Activated T-cell treated with anti-CD3 and anti-CD28 coated beads, Interleukin-2, amount 50 U/mL, for 4 hours (primary cell): Measurements from ENCODE around the gene HNRNPUL1. TPM values are rescaled to one million over a fixed set of nuclear protein-coding genes. Genes with fewer than 3 reads are reported as not detected.
"Not testable (repeated sequence)": the region's sequence is repeated elsewhere in the genome, so short reads cannot be mapped to it uniquely, and the experiment has no call there.

ENCODE experiments used
- ATAC-seq, 2 donors: fragments of 200-7000 bp; cut with Tn5 transposase; one replicate each; pipeline ENCODE4 v1.10.0; 2021
- DNase-seq: peaks from one replicate; pipeline ENCODE4 v3.0.0-alpha.2; 2020
- H3K27me3 Mint-ChIP-seq: one replicate; pipeline ENCODE4 v1.8.0; 2021; ENCODE audit warnings: low read depth, mixed read lengths
- H3K36me3 Mint-ChIP-seq: one replicate; pipeline ENCODE4 v1.8.0; 2022; ENCODE audit warnings: mixed read lengths; ENCODE audit not compliant: insufficient read depth
- H3K4me1 Mint-ChIP-seq: one replicate; pipeline ENCODE4 v1.8.0; 2021; ENCODE audit warnings: low read depth, mixed read lengths
- H3K4me3 Mint-ChIP-seq: one replicate; pipeline ENCODE4 v1.8.0; 2021; ENCODE audit warnings: mild to moderate bottlenecking, moderate library complexity, mixed read lengths
- H3K9me3 Mint-ChIP-seq: one replicate; pipeline ENCODE4 v1.8.0; 2021; ENCODE audit warnings: mixed read lengths
- total RNA-seq, 3 donors: library from RNA; stranded (reverse); gene quantifications; one replicate each; pipeline ENCODE4 v1.2.1, GENCODE V29; 2021

The HNRNPUL1 gene
- total RNA-seq, 3 donors from 2014 or later: 224 to 248 (median 238) TPM

DNA sequence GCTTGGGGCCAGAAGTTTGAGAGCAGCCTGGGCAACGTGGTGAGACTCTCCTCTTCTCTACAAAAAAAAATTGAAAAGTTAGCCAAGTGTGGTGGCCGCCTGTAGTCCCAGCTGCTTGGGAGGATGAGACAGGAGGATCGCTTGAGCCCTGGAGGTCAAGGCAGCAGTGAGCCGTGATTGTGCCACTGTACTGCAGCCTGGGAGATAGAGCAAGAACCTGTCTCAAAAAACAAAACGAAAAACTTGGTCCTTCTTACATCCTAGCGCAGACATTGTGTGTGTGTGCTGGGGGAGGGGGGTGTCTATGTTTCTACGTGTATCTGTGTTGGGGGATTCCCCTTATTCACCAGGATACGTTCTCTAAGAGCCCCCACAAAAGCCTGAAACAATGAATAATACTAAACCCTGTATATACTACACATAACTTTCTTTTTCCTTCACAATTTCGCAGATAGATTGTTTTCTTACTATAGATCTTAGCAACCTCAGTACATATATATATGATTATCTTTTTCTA is 37.2 kb upstream of the HNRNPUL1 start:
- no peaks in the 10 kb centered on the region for H3K9me3 Mint-ChIP-seq
- DNase-seq (no peak), ATAC-seq (peak; percentile 18 to 20)
- peak overlapping the region; percentile 75 for H3K4me3 Mint-ChIP-seq
- H3K27me3 Mint-ChIP-seq: peaks cover 8% of the 10 kb centered on the region
- H3K4me1 Mint-ChIP-seq: peaks cover 27% of the 10 kb centered on the region
- H3K36me3 Mint-ChIP-seq: no peaks in the 10 kb centered on the region

DNA sequence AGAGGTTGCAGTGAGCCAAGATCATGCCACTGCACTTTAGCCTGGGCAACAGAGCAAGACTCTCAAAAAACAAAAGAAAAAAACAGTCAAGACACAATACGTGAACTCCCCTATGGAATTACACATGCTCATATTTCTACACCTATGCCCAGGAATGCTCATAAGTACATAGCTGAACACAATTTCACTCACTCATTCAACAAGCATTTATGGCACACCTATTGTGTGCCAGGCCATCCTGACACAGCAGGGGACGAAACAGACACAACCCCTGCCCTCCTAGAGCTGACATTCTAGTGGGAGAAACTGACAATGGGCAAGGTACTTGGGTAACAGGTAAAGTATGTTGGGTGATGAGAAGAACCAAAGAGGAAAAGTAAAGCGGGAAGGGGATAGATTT is 35.7 kb upstream of the HNRNPUL1 start:
- Mint-ChIP-seq H3K36me3 (no peaks in the 10 kb centered on the region), H3K27me3 (peaks cover 5% of the 10 kb centered on the region)

DNA sequence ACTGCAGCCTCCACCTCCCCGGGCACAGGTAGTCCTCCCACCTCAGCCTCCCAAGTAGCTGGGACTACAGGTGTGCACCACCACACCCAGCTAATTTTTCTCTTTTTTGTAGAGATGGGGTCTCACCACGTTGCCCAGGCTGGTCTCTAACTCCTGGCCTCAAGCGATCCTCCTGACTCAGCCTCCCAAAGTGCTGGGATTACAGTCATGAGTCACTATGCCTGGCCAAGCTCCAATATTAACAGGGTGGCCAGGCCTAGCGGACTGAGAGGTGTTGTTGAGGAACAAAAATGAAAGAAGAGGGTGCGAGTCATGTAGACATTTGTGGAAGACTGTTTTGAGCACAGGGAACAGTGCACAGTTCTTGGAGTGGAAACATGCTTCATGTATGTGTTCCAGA is 34.8 kb upstream of the HNRNPUL1 start:
- H3K36me3 Mint-ChIP-seq, H3K4me3 Mint-ChIP-seq, H3K27me3 Mint-ChIP-seq, ATAC-seq, H3K9me3 Mint-ChIP-seq, DNase-seq: not testable (repeated sequence)
- peaks cover 20% of the 10 kb centered on the region for H3K4me1 Mint-ChIP-seq

More for the DNA sequence above, 35.7 kb upstream of the HNRNPUL1 start:
- no peak overlapping the region for H3K4me3 Mint-ChIP-seq
- DNase-seq (no peak), ATAC-seq (no peak)
- no peaks in the 10 kb centered on the region for H3K9me3 Mint-ChIP-seq
- H3K4me1 Mint-ChIP-seq: peaks cover 24% of the 10 kb centered on the region

DNA sequence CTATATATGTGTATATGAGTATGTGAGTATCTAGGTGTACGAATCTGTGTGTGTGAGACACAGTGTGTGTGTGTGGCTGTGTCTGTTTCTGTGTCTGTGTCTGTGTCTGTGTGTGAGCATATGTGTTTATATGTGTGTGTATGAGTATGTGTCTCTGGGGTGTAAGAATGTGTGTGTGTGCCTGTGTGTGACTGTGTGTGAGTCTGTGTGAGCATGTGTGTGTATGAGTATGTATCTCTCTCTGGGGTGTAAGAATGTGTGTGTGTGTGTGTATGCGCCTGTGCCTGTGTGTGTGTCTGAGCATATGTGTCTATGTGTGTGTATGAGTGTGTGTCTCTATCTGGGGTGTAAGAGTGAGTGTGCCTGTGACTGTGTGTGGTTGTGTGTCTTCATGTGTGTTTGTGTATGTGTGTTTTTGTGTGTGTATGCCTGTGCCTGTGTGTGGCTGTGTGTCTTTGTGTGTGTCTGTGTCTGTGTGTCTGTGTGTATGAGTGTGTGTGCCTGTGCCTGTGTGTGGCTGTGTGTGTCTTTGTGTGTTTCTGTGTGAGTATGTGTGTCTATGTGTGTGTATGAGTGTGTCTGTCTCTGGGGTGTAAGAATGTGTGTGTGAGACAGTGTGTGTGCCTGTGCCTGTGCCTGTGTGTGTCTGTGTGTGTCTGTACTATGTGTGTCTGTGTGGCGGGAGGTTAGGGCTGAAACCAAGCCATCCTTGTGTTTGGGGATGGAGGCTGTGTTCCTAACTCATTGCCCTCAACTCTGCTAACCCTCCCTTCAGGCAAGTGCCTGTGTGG is 33.9 kb upstream of the HNRNPUL1 start:
- Mint-ChIP-seq H3K27me3 (peaks cover 3% of the 10 kb centered on the region), H3K36me3 (no peaks in the 10 kb centered on the region), H3K9me3 (no peaks in the 10 kb centered on the region), H3K4me1 (peaks cover 16% of the 10 kb centered on the region), H3K4me3 (no peak overlapping the region)
- ATAC-seq: no peak
- DNase-seq: no peak

DNA sequence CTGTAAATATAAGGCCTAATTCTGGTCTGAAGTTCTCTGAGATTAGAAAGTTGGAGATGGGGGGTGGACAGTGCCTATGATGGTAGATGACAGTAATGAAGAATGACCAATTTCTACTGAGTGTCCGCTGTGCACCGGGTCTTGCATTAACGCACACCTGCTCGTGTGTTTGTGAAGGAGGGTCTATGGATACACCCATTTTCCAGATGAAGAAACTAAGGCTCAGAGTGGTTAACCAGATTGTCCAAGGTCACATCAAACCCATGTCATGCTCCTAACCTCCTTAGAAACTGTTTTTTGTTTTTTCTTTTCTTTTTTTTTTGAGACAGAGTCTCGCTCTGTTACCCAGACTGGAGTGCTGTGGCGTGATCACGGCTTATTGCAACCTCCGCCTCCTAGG is 31.5 kb upstream of the HNRNPUL1 start:
- Mint-ChIP-seq H3K4me3 (no peak overlapping the region), H3K27me3 (no peaks in the 10 kb centered on the region), H3K4me1 (no peaks in the 10 kb centered on the region), H3K36me3 (no peaks in the 10 kb centered on the region), H3K9me3 (no peaks in the 10 kb centered on the region)
- no peak for DNase-seq
- ATAC-seq: no peak

DNA sequence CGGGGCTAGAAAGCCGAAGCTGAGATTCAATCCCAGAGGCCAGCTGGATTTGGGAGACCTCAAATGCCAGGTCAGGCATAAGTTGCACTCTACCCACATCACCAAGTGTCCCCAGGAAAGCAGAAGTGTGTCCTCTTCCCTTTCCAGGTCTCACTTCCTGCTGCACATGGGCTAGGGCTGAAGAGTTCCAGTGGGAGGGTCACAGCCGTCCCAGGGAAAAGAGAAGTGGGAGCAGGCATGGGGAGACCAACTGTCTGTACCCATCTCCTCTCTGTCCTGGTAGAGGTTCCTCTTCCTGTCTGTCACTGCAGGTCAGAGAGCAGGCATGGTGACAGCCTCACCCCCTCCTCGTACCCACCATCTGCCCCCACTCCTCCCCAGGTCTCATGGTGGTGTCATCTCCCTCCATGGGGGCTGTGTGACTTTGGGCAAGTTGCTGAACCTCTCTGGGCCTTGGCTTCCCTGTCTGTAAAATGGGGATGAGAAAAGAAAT is 30.4 kb upstream of the HNRNPUL1 start:
- peaks cover 2% of the 10 kb centered on the region for H3K27me3 Mint-ChIP-seq
- DNase-seq: no peak
- H3K4me3 Mint-ChIP-seq: no peak overlapping the region

DNA sequence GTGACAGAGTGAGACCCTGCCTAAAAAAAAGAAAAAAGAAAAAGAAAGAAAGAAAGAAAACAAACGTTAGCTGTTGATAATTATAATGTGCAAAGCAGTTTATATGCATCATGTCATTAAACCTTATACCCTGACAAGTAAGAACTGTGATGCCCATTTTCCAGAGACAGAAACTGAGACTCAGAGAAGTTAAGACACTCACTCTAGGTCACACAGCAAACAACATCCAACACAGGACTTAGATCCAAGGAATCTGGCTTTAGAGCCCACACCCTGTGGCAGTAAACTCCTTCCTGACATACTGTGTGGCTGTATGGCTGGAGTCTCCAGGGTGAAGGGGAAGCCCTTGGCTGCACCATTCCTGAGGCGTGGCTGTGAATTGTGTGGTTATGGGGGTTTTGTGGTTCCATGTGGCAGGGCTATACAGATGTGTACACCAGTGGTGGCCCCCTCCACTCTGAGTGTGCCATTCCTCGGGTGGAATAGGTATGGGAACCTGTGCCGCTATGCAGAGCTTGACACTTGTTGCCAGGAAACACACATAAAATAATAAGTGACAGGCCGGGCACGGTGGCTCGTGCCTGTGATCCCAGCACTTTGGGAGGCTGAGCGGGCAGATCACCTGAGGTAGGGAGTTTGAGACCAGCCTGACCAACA is 29.5 kb upstream of the HNRNPUL1 start:
- peaks cover 2% of the 10 kb centered on the region for H3K27me3 Mint-ChIP-seq
- no peak overlapping the region for H3K4me3 Mint-ChIP-seq
- no peaks in the 10 kb centered on the region for H3K4me1 Mint-ChIP-seq
- H3K36me3 Mint-ChIP-seq: no peaks in the 10 kb centered on the region
- DNase-seq (no peak), ATAC-seq (no peak)
- no peaks in the 10 kb centered on the region for H3K9me3 Mint-ChIP-seq

More for the DNA sequence above, 30.4 kb upstream of the HNRNPUL1 start:
- no peaks in the 10 kb centered on the region for H3K36me3 Mint-ChIP-seq
- no peak for ATAC-seq
- H3K9me3 Mint-ChIP-seq: no peaks in the 10 kb centered on the region
- H3K4me1 Mint-ChIP-seq: no peaks in the 10 kb centered on the region

DNA sequence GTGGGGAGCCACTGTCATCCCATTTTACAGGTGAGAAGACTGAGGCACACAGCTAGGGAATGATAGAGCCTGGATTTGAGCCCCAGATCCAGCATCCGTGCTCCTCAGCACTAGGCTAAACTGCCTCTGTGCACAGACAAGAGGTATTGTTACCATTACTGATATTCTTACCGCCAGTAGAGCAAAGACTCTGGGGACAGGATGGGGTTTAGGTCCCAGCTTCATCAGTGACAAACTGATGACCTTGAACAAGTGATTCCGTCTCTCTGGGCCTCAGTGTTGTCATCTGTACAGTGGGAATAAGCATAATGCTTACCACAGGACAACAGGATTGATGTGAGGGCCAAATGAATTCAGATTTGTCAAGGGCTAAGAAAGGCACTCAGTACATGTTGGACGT is 28.7 kb upstream of the HNRNPUL1 start:
- Mint-ChIP-seq H3K4me1 (no peaks in the 10 kb centered on the region), H3K36me3 (no peaks in the 10 kb centered on the region), H3K4me3 (no peak overlapping the region), H3K9me3 (no peaks in the 10 kb centered on the region), H3K27me3 (peaks cover 2% of the 10 kb centered on the region)
- ATAC-seq (no peak), DNase-seq (no peak)

DNA sequence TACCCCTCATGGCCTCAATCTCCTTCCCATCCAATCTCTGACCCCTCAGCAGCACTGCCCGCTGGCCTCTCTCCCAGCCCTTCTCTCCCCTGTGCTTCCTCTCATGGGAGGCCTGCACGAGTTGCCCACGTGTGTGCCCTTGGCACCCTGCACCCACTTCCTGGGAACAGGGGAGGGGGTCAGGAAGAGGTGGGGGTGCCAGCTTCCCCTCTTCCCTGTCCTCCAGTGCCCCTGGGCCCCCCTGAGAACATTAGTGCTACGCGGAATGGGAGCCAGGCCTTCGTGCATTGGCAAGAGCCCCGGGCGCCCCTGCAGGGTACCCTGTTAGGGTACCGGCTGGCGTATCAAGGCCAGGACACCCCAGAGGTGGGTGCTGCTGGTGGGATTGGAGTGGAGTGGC is 25.9 kb upstream of the HNRNPUL1 start:
- Mint-ChIP-seq H3K4me1 (no peaks in the 10 kb centered on the region), H3K9me3 (no peaks in the 10 kb centered on the region), H3K4me3 (no peak overlapping the region), H3K27me3 (peaks cover 2% of the 10 kb centered on the region), H3K36me3 (no peaks in the 10 kb centered on the region)
- no peak for DNase-seq
- ATAC-seq: no peak

DNA sequence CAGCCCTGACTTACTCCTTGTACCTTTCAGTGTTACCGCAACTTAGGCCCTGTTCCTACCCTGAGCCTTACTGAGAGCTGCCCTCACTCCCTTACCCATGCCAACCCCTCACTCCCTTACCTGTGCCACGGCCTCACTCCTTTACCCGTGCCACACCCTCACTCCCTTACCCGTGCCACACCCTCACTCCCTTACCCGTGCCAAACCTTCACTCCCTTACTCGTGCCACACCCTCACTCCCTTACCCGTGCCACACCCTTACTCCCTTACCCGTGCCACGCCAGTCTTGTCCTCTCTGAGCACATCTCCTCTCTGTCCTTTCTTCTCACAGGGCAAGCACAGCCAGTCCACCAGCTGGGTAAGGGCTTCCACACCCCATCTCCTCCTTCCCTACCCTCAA is 24.8 kb upstream of the HNRNPUL1 start:
- Mint-ChIP-seq H3K36me3 (no peaks in the 10 kb centered on the region), H3K9me3 (no peaks in the 10 kb centered on the region), H3K27me3 (peaks cover 2% of the 10 kb centered on the region), H3K4me3 (no peak overlapping the region), H3K4me1 (no peaks in the 10 kb centered on the region)
- ATAC-seq (no peak), DNase-seq (no peak)

DNA sequence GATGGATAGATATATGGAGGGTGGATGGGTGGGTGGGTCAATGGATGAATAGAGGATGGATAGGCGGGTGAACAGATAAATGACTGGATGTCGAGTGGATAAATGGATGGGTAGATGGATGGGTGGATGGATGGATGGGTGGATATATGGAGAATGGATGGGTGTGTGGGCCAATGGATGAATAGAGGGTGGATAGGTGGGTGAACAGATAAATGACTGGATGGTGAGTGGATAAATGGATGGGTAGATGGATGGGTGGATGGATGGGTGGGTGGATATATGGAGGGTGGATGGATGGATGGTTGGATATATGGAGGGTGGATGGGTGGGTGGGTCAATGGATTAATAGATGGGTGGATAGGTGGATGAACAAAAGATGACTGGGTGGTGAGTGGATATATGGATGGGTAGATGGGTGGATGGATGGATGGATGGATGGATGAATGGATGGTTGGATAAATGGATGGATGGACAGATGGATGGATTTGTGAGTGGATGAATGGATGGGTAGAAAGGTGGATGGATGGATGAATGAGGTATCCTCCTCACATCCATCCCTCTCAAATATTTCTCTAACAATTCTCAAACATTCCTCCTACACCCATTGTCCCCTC is 24.1 kb upstream of the HNRNPUL1 start:
- Mint-ChIP-seq H3K4me1 (no peaks in the 10 kb centered on the region), H3K4me3 (no peak overlapping the region), H3K36me3 (no peaks in the 10 kb centered on the region), H3K9me3 (no peaks in the 10 kb centered on the region), H3K27me3 (peaks cover 2% of the 10 kb centered on the region)
- no peak for DNase-seq
- no peak for ATAC-seq

DNA sequence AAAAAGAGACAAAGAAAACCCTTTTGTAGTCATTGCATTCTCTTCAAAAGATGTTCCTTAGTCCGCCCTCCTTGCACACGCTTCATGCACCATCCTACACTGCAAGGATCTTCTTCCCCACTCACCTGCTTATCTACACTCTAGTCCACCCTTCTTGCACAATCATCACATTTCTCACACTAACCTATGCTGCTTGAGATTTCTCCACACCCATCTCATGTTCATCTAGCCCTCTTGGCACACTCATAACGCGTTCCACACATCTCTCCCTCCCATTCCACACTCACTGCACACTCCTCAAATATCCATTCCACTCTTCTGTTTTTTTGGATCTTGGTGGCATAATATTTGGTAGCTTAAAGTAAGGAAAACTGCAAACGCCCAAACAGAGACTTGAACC is 22.3 kb upstream of the HNRNPUL1 start:
- no peaks in the 10 kb centered on the region for H3K4me1 Mint-ChIP-seq
- no peaks in the 10 kb centered on the region for H3K36me3 Mint-ChIP-seq
- no peaks in the 10 kb centered on the region for H3K9me3 Mint-ChIP-seq
- ATAC-seq: no peak
- no peak for DNase-seq
- H3K4me3 Mint-ChIP-seq: no peak overlapping the region
- H3K27me3 Mint-ChIP-seq: peaks cover 2% of the 10 kb centered on the region

DNA sequence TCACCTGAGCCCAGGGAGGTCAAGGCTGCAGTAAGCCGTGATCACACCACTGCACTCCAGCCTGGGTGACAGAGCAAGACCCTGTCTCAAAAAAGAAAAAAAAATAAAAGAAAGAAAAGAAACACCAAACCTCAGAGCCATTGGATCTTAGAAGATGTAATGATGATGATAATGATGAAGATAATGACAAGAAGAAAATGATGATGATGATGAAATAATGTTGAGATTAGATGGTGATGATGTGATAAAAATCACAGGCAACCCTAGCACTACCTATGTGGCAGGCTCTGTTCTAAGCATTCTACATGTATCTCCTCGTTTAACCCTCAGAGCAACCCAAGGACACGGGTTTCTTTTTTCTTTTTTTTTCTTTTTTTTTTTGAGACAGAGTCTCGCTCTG is 20.1 kb upstream of the HNRNPUL1 start:
- ATAC-seq: no peak
- no peaks in the 10 kb centered on the region for H3K27me3 Mint-ChIP-seq

DNA sequence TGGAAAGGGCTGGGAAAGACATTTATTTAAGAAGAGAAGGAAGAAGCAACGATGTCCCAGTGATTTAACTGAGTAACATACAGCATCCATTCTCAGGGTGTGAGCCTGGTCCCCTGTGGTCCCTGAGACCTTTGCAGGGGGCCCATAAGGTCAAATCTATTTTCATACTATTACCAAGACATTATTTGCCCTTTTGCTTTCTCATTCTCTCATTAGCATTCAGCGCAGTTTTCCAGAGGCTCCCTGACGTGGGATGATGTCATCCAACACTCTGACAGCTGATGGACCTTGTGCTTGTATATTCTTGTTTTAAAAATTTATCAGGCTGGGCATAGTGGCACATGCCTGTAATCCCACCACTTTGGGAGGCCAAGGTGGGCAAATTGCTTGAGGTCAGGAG is 18.3 kb upstream of the HNRNPUL1 start:
- Mint-ChIP-seq H3K36me3 (no peaks in the 10 kb centered on the region), H3K9me3 (no peaks in the 10 kb centered on the region), H3K4me1 (no peaks in the 10 kb centered on the region), H3K4me3 (no peak overlapping the region), H3K27me3 (no peaks in the 10 kb centered on the region)
- ATAC-seq: no peak
- no peak for DNase-seq

More for the DNA sequence above, 20.1 kb upstream of the HNRNPUL1 start:
- H3K36me3 Mint-ChIP-seq: no peaks in the 10 kb centered on the region
- no peak for DNase-seq
- no peaks in the 10 kb centered on the region for H3K9me3 Mint-ChIP-seq
- H3K4me1 Mint-ChIP-seq: no peaks in the 10 kb centered on the region
- H3K4me3 Mint-ChIP-seq: no peak overlapping the region
